ENCODE data around the gene VCP. TPM values are rescaled to one million over a fixed set of nuclear protein-coding genes. Genes with fewer than 3 reads are reported as not detected.

Gene VCP
- total RNA-seq, 1 donor from 2014 or later = 390 TPM

- Mint-ChIP-seq H3K4me1 (ENCODE audit: low read depth, unreplicated experiment) (peaks cover 9% of the 10 kb centered on the region), H3K27ac (ENCODE audit: unreplicated experiment) (no peak overlapping the region), H3K4me3 (ENCODE audit: unreplicated experiment) (peak overlapping the region; percentile 2), H3K36me3 (ENCODE audit: low read depth, unreplicated experiment) (peaks cover 16% of the 10 kb centered on the region), H3K27me3 (ENCODE audit: low read depth, unreplicated experiment) (no peaks in the 10 kb centered on the region), H3K9me3 (ENCODE audit: unreplicated experiment) (no peaks in the 10 kb centered on the region)
- Histone ChIP-seq H3K4me3 (ENCODE audit: insufficient read depth, low read depth, low read length) (no peak overlapping the region), H3K36me3 (ENCODE audit: insufficient read depth, low read length) (peaks cover 14% of the 10 kb centered on the region), H3K27me3 (ENCODE audit: insufficient read depth, low read length) (no peaks in the 10 kb centered on the region), H3K79me2 (ENCODE audit: insufficient read depth, low read length) (peaks cover 26% of the 10 kb centered on the region), H3K4me1 (ENCODE audit: insufficient read depth, low read length) (peaks cover 7% of the 10 kb centered on the region), H2AFZ (ENCODE audit: low read depth, low read length) (no peak overlapping the region), H3K9me3 (ENCODE audit: insufficient read depth, low read depth, low read length) (no peaks in the 10 kb centered on the region), H3K4me2 (ENCODE audit: low read length) (no peak overlapping the region), H4K20me1 (ENCODE audit: insufficient read depth, low read length) (no peaks in the 10 kb centered on the region), H3K9ac (ENCODE audit: low read length) (no peak overlapping the region), H3K27ac (ENCODE audit: low read depth, low read length) (no peak overlapping the region)
- TF ChIP-seq EZH2 (IDR thresholded peaks at IDR 0.05; ENCODE audit: insufficient read depth, low read length) (no peak), CTCF (IDR thresholded peaks at IDR 0.05; ENCODE audit: insufficient read depth, low read depth, low read length) (no peak)
- DNase-seq (ENCODE audit: low read depth) = no peak
- no peak for FAIRE-seq
Measured at GRCh38 chr9:35097573-35097972, 25.1 kb upstream of the VCP start.

DNA sequence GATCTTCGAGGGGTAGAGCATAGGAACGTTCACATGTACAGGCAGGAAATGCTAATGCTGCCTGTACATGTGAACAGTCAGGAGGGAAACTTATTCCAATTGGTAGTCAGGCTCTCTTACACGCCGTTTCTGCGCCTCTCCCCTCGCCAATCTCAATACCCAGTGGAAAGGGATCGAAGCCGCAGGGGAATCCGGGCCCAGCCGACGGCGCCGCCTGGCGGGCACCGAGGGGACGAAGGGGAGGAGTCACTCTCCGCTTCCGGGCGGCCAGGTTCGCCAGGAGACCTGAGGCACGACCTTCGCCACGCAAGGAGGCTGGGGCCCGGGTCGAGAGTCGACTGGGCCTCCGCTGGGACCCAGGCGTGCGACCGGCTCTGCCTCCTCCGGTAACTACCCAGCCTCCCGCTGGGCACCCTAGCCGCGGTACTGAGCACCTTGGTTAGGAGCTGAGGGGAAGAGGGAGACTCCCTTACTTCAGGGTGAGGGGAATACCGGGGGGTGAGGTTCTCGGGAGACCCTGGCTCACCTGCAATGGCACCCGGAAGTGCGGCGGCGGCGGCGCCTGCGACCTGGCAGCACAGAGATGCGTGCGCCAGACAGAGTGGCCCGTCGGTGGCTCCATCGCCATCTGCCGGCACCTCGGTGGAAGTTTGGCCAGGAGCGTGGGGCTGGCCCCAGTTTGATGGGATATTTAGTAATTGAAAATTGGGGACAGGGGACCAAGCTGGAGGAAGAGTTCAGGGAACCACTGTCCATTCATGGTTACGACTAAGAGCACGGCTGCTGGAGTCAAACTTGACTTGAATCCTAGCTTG is 23.8 kb upstream of the VCP start, which contains the start of gene PIGO:
PIGO (minus strand) TSS at position 557 of the 815 bp plus-strand sequence. CDS start 1,026 bp downstream, outside the sequence.
- H3K9ac ChIP-seq (ENCODE audit: low read length) = peak within 1 kb of the TSS; percentile 97
- DNase-seq (ENCODE audit: low read depth) = peak; percentile 64
- H3K9me3 Mint-ChIP-seq (ENCODE audit: unreplicated experiment) = no peaks in the 10 kb centered on the region
- FAIRE-seq = no peak
- peak within 1 kb of the TSS; percentile 92 for H2AFZ ChIP-seq (ENCODE audit: low read depth, low read length)
- no peaks in the 10 kb centered on the region for H3K9me3 ChIP-seq (ENCODE audit: insufficient read depth, low read depth, low read length)
- peak within 1 kb of the TSS; percentile 86 for H3K27ac Mint-ChIP-seq (ENCODE audit: unreplicated experiment)
- H3K79me2 ChIP-seq (ENCODE audit: insufficient read depth, low read length) = peaks cover 13% of the 10 kb centered on the region
- H3K36me3 Mint-ChIP-seq (ENCODE audit: low read depth, unreplicated experiment) = peaks cover 11% of the 10 kb centered on the region
- no peaks in the 10 kb centered on the region for H3K4me1 ChIP-seq (ENCODE audit: insufficient read depth, low read length)
- no peaks in the 10 kb centered on the region for H3K4me1 Mint-ChIP-seq (ENCODE audit: low read depth, unreplicated experiment)
- H3K4me3 Mint-ChIP-seq (ENCODE audit: unreplicated experiment) = peak within 1 kb of the TSS; percentile 83
- no peak for TF ChIP-seq EZH2 (IDR thresholded peaks at IDR 0.05; ENCODE audit: insufficient read depth, low read length)
- peak; percentile 58 for TF ChIP-seq CTCF (IDR thresholded peaks at IDR 0.05; ENCODE audit: insufficient read depth, low read depth, low read length)
- H3K27me3 Mint-ChIP-seq (ENCODE audit: low read depth, unreplicated experiment) = no peaks in the 10 kb centered on the region
- peak within 1 kb of the TSS; percentile 94 for H3K27ac ChIP-seq (ENCODE audit: low read depth, low read length)
- no peaks in the 10 kb centered on the region for H4K20me1 ChIP-seq (ENCODE audit: insufficient read depth, low read length)
- H3K36me3 ChIP-seq (ENCODE audit: insufficient read depth, low read length) = peaks cover 16% of the 10 kb centered on the region
- no peaks in the 10 kb centered on the region for H3K27me3 ChIP-seq (ENCODE audit: insufficient read depth, low read length)
- peak within 1 kb of the TSS; percentile 89 for H3K4me2 ChIP-seq (ENCODE audit: low read length)
- peak within 1 kb of the TSS; percentile 89 for H3K4me3 ChIP-seq (ENCODE audit: insufficient read depth, low read depth, low read length)

GRCh38 chr9:35091536-35091935 is 19.1 kb upstream of the VCP start:
- FAIRE-seq (no peak), DNase-seq (ENCODE audit: low read depth) (no peak)
- Mint-ChIP-seq H3K4me1 (ENCODE audit: low read depth, unreplicated experiment) (no peaks in the 10 kb centered on the region), H3K9me3 (ENCODE audit: unreplicated experiment) (no peaks in the 10 kb centered on the region), H3K4me3 (ENCODE audit: unreplicated experiment) (no peak overlapping the region), H3K36me3 (ENCODE audit: low read depth, unreplicated experiment) (peaks cover 21% of the 10 kb centered on the region), H3K27ac (ENCODE audit: unreplicated experiment) (no peak overlapping the region), H3K27me3 (ENCODE audit: low read depth, unreplicated experiment) (no peaks in the 10 kb centered on the region)
- no peaks in the 10 kb centered on the region for H3K4me1 ChIP-seq (ENCODE audit: insufficient read depth, low read length)
- no peak for TF ChIP-seq CTCF (IDR thresholded peaks at IDR 0.05; ENCODE audit: insufficient read depth, low read depth, low read length)
- TF ChIP-seq EZH2 (IDR thresholded peaks at IDR 0.05; ENCODE audit: insufficient read depth, low read length) = no peak
- H3K9ac ChIP-seq (ENCODE audit: low read length) = no peak overlapping the region
- H3K27me3 ChIP-seq (ENCODE audit: insufficient read depth, low read length) = no peaks in the 10 kb centered on the region
- no peaks in the 10 kb centered on the region for H3K9me3 ChIP-seq (ENCODE audit: insufficient read depth, low read depth, low read length)
- no peak overlapping the region for H3K27ac ChIP-seq (ENCODE audit: low read depth, low read length)
- H3K4me2 ChIP-seq (ENCODE audit: low read length) = no peak overlapping the region
- peaks cover 7% of the 10 kb centered on the region for H3K79me2 ChIP-seq (ENCODE audit: insufficient read depth, low read length)
- H2AFZ ChIP-seq (ENCODE audit: low read depth, low read length) = no peak overlapping the region
- H4K20me1 ChIP-seq (ENCODE audit: insufficient read depth, low read length) = no peaks in the 10 kb centered on the region
- no peak overlapping the region for H3K4me3 ChIP-seq (ENCODE audit: insufficient read depth, low read depth, low read length)
- H3K36me3 ChIP-seq (ENCODE audit: insufficient read depth, low read length) = peaks cover 8% of the 10 kb centered on the region
